Left renal pelvis (tissue), 4 donors: ENCODE data around the gene CACNA1B. TPM values are rescaled to one million over a fixed set of nuclear protein-coding genes. Genes with fewer than 3 reads are reported as not detected.
"Not testable (repeated sequence)": the region's sequence is repeated elsewhere in the genome, so short reads cannot be mapped to it uniquely, and the experiment has no call there.

ENCODE experiments used
- DNase-seq, 4 donors: peaks; one replicate each; pipeline ENCODE4 v3.0.0-alpha.2; 2013; ENCODE audit warnings: low read depth in 4 of 4, low spot score in 3 of 4
- polyA plus RNA-seq, 4 donors: library from polyadenylated mRNA; unstranded; fragments of 120-200 nt; gene quantifications; one replicate each; pipeline ENCODE4 v1.2.1, GENCODE V29; 2013; ENCODE audit not compliant: insufficient read length in 4 of 4

The CACNA1B gene
- polyA plus RNA-seq, 4 donors, result 0.10 to 0.70 (median 0.27) TPM

DNA sequence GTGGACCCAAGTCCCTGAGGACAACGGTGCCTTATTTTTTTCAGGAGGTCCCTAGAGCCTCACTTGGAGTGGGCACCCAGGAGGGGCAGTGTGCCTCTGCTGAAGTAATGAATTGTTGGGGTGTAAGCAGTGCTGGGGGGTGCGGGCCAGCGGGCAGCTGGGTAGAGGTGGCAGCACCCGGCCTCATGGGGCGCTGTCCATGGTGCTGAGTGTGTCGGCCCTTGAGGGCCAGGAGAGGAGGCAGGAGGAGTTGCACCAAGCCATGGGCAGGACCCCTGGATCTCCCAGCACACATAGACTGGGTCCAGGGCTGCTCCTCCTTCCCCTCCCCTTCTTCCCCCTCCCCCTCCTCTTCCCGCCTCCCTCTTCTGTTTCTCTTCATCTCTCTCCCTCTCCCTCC is 7.0 kb downstream of the CACNA1B start:
- not testable (repeated sequence) for DNase-seq

DNA sequence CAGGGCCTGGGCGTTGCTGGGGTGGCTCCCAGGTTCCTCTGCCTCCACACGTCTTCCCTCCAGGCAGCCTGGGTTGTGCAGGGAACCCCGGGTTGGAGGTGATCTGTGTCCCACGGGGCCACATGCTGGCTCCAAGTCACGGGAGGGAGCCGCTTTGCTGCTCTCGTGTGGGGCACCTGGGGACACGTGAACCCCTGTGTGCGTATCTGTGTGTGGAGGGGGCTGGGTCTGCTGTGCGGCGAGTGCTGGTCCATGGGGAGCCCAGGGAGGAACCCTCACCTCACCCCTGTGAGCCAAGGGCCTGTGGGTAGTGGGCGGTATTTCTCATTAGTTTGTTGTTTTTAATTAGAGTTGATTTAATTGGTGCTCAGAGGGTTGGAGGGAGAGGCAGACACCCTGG is 7.5 kb downstream of the CACNA1B start:
- not testable (repeated sequence) for DNase-seq

DNA sequence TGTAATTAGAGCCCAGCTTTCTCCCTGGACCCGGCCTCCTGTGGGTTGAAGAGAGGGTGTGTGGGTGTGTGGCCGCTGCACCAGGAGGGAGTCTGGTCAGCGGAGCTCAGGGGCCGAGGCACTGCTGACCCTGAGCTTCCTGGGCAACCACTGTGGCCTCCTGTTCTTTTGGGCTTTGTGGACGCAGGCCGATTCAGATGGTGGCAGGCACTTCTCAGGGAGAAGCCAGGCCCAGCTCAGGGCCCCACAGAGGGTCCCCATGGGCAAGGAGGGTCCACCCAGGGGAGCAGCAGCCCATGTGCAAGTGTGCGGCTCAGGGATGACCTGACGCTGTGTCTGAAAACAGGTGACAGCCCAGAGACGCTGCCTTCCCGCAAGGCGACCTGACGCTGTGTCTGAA is 11.0 kb downstream of the CACNA1B start:
- not testable (repeated sequence) for DNase-seq

DNA sequence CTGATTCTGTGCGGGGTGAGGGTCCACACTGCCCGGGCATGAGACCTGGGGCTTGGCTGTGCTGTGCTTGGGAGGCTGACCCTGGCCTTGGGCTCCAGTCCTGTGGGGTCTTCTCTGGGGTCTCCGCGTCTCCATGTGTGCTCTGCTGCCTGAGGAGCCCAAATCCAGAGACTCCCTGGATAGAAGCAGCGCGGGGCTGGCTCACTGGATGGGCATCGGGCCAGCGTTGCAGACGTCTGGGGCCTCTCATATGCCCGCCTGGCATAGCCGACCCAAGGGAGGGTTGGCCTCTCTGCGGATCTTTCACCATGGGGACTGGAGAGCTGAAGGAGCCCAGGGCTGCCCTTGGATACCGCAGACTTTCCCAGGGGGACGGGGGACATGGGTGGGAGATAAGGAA is 12.4 kb downstream of the CACNA1B start:
- not testable (repeated sequence) for DNase-seq

DNA sequence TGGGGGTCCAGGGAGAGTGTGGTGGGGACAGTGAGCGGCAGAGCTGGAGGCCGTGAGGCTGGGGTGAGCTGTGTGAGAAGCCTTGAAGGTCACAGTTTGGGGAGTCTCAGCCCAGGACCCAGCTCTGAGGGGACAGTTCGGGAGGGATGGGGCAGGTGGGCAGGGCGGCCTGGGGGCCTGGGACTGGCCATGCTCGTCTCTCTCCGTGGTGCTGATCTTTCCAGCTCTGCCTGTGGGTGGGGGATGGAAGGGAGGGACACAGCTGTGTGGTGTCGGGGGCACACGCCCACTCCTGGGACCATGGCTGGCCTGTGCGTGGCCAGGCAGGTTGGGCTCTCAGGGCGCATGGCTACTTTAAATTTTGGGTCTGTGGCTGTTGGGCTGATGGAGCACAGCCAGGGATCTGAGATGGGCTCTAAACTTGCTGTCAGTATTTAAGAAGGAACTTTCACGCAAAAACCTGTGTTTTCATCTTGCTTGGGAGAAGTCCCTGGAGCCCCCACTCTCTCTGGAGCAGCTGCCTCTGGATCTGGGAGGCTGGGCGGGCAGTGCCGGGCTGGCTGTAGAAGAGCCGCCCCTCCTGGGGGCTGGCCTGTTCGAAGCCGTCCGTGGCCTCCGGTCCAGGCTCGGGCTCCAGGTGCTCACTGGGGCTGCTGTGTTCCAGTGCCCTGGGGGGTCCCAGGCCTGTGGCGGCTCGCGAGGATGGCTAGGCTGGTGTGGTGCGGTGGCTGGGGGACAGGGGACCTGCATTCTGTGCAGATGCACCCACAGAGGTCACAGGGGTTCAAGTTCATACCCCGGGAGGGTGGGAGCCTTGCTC is 13.4 kb downstream of the CACNA1B start:
- not testable (repeated sequence) for DNase-seq

DNA sequence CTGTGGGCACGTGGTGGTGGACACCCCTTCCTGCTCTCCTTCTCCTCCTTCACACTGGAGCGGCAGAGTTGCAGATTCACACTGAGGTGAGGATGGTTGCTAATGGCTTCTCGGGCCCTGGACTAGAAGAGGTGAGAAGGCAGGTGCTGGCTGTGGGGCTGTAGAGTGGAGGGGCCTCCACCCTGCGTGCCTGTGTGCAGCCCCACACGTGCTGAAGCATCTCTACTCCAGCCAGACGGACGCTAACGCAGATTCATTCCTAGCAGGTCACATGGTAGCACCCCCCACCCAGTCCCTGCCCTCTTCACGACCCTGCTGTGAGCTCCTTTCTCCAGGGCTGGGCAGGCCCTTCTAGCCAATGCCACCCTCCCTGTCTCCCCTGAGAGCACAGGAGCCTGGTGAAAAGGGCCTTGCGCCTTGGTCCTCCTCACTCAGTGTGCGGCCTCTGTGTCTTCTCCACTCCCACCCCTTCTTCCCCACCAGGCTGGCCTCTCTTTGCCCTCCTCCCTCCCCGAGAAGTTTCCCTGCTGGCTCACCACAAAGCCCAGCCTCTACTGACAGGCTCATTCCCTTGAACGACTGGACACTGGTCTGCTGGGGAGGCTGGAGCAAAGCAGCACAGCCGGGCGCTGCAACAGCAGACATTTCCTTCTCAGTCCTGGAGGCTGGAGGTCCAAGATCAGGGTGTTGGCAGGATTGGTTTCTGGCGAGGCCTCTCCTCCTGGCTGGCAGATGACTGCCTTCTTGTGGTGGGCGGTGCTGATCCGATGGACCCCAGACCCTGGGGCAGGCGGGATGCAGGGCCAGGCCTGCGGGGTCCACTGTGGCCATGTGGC is 14.2 kb downstream of the CACNA1B start:
- DNase-seq, result no peak

DNA sequence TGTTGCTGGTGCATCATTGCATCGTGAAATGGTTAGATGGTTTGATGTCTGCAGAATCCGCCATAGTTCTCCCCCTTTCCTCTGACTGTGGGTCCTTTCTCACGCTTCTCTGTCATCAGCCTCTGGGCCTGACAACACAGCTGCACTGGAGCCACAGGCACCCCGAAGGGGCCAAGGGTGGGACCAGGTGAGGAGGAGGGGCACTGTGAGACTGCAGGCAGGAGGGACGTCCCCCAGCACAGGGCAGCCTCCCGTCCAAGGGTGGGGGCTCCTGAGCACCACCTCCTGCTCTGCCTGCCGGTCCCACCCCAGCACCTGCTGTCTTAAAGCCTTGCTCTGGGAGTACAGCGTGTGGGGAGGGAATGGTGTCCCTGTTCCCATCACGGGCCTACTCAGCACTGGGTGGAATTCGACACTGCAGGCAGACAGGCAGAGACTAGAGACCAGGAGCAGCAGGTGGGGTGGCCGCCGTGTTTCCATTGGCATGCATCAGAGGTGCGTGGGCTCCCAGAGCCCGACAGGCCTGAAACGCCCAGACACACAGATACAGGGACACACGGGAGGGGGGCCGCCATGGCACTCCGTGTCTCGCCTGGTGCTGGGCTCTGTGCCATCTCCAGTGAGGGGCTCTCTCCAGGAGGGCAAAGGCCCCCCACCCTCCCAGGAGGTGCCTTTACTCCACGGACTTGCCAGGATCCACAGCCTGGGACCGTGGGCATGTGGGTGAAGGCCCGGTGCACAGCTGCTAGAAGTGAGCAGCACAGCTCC is 15.0 kb downstream of the CACNA1B start:
- no peak for DNase-seq

DNA sequence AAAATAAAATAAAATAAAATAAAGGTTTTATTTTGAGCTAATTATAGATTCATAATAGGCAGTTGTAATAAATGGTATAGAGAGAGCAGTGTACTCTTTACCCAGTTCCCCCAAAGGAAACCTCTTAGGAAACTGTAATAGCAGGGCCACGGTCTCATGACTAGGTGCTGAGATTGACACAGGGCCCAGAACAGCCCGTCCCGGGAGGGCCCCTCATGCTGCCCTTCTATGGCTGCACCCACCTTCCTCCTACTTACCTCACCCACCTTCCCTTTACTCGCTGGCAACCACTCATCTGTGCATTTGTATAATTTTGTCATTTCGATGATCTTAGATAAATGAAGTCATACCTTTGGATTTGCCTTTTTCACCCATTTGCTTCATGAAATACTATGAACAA is 16.1 kb downstream of the CACNA1B start:
- DNase-seq, result no peak

DNA sequence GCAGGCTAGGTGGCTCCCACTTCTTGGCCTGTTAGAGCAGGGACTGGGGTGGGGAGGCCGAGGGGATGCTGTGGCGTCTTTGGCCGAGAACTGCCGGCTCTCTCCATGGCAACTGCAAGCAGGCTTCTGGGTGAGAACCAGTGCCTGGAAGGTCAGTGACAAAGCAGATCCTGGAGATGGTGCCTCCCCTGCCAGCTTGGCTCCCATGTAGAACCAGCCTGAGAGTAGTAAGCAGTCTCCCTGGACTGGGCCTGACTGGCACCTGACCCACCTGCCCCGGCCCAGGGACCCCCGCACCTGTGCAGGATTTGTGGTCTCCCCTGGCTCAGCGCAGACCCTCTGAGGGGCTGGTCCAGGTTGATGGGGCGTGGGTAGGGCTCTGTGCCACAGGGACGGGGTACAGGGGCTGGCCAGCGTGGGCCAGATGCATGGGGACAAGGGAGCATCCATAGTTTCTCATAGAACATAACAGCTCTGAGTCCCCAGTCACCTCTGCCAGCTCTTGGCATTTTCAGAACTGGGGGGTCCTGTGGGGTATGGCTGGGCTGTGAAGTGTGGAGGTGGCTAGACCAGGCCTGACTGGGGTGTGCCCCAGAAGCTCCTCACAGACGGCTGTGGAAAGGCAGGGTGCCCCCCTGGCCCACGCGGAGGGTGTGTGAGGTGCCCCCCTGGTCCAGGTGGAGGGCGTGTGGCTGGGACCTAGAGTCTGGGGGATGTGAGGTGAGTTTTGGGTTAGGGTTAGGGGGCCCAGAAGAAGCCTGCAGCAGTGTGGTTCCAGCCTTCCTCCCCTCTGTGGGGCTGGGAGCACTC is 22.2 kb downstream of the CACNA1B start:
- no peak for DNase-seq

DNA sequence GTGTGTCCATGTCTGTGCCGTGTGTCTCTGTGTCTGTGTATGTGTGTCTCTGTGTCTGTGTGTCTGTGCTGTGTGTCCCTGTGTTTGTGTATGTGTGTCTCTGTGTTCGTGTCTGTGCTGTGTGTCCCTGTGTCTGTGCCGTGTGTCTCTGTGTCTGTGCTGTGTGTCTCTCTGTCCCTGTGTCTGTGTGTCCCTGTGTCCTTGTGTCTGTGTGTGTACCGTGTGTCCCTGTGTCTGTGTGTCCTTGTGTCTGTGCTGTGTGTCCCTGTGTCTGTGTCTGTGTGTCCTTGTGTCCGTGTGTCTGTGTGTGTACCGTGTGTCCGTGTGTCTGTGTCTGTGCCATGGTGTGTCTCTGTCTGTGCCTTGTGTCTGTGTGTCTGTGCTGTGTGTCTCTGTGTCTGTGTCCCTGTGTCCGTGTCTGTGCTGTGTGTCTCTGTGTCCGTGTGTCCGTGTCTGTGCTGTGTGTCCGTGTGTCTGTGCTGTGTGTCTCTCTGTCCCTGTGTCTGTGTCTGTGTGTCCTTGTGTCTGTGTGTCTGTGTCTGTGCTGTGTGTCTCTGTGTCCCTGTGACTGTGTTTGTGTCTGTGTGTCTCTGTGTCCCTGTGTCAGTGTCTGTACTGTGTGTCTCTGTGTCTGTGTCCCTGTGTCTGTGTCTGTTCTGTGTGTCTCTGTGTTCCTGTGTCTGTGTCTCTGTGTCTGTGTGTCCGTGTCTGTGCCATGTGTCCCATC is 23.2 kb downstream of the CACNA1B start:
- DNase-seq, result no peak

DNA sequence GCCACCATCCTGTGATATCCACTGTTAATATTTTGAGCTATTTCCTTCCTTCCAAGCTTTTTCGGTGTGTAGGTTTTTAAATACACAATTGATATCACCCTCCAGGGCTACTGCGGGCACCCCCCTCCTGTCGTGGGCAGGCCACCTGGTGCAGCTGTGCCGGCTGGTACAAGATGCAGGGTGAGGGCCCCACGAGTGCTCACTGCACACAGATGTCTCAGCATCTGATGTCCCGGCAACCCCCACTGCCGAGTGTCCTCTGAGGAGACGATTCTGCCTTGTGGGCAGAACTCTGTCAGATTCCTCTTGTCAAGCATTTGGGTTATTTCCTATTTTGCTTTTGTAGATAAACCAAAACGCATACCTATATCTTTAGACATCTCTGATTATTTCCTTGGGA is 25.1 kb downstream of the CACNA1B start:
- DNase-seq, result no peak

DNA sequence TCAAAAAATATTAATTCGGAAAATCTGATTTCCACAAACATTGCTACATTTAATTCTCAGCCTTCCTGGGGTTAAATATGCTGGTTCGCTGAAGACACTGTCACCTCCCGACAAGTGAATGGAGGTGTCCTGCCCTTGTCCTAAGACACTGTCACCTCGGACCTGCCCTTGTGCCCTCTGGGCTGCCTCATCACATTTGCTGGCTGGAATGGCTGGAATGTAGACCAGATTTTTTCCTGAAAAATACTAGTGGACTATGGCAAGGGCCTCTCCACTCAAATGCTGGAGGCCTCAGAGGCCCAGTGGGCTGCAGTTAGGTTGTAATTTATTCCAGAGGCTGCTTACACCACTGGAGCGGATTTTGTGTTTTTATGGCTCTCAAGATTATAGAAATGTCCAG is 28.2 kb downstream of the CACNA1B start:
- DNase-seq, result no peak

DNA sequence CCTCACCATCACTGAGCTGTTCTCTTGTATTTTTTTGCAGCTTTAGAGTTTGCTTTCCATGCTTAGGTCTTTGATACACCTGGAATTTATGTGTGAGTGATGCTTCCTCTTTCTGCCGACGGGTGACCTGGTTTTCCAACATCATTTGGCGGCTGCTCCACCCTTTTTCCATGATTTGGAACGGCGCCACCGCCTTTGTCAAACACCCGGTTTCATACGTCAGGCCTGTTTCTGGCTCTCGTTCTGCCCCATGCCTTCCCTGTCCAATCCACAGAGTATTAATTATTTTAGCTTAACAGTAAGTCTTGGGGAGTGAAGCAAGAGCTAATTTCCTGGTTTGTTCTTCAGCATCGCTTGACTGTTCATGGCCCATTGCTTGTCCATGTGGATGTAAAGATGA is 30.2 kb downstream of the CACNA1B start:
- DNase-seq, result no peak

DNA sequence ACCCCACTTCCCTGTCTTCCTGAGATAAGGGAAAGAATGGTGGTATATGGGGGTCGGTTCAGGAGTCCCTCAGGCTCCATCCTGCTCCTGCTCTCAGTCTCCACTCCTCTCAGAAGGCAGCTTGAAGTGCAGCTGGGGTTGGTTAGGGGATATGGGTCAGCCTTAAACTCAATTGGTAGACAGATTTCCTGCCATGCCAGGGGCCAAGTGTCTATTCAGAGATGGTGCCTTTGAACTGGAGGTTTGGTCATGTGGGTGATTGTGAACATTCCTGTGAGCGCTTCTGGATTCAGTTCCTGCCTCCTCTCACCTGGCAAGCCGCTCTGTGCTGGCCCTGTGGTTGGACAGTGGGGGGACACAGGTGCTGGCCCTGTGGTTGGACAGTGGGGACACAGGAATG is 35.1 kb downstream of the CACNA1B start:
- no peak for DNase-seq

DNA sequence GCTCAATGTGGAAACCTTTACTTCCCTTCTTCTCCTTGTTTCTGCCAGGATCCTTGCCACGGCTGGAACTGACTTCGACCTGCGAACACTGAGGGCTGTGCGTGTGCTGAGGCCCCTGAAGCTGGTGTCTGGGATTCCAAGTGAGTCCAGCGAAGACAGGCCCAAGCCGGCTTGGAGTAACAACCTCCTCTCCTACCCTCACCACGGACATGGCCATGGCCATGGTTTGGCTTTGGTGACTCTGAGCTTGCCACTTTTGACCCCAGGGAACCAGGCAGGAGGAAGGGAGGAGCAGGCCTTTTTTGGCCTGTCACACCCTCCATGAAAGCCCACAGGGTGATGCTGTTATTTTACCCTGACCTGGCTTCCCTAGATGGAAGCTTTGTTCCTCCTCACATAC is 35.5 kb downstream of the CACNA1B start:
- no peak for DNase-seq

DNA sequence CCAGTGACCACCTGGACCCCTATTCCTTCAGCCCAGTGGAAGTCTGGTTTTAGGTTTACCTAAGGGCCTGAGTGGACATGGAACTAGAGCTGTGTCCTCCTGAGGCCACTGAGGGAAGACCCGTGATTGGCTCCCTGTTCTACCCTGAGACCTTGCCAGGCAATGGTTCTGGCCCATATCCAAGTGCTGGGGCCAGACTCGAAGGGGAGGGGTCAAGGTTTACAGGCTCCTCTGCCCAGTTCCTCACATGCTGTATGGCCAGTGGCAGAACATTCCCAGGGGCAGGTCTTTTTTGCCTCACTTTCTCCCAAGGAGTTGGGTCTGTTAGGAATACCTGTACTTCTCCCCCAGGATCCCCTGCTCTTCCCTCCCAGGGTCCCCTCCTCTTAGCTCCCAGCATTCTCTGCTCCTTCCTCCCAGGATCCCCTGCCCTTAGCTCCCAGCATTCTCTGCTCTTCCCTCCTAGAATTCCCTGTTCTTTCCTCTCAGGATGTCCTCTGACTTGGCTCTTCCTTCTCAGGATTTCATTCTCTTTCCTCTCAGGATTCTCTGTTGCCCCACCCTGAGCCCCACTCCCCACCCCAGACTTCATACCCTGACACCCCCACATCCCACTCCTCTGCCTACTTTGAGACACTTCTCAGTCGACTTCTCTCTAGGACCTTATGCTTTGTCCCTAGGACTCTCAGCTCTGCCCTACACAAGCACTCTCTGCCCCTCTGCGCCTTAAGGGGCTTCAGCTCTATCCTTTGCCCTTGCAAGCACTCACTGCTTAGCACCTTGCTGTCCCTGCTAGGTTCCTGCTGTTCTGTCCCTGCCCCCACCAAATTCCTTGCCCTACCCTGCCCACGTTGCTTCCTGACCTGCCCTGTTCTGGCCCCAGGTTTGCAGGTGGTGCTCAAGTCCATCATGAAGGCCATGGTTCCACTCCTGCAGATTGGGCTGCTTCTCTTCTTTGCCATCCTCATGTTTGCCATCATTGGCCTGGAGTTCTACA is 36.5 kb downstream of the CACNA1B start:
- DNase-seq, result no peak

DNA sequence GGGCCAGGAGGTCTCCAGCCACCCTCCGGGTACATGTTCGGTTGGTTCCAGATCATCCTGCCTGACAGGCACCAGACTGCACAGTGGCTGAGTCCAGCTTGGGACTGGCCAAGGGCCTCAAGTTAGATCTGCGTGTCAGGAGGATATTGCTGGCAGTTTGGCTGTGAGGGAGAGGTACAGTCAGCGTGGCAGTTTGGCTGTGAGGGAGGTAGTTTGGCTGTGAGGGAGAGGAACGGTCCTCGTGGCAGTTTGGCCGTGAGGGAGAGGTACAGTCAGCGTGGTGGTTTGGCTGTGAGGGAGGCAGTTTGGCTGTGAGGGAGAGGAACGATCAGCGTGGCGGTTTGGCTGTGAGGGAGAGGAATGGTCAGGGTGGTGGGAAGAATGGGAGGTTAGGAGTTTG is 39.0 kb downstream of the CACNA1B start:
- no peak for DNase-seq

DNA sequence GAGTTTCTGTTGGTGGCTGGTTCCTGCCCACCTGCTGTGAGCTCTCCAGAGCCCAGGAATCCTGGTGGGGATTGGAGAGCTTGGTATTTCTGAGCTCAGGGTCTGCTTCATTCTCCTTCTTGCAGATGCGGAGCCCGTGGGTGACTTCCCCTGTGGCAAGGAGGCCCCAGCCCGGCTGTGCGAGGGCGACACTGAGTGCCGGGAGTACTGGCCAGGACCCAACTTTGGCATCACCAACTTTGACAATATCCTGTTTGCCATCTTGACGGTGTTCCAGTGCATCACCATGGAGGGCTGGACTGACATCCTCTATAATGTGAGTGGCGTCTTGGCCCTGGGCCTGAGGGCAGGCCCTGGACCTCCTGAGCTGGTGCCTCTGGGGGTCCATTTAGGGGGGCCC is 39.5 kb downstream of the CACNA1B start:
- no peak for DNase-seq
